ENCODE measurements around the gene SERPINB13.

DNA sequence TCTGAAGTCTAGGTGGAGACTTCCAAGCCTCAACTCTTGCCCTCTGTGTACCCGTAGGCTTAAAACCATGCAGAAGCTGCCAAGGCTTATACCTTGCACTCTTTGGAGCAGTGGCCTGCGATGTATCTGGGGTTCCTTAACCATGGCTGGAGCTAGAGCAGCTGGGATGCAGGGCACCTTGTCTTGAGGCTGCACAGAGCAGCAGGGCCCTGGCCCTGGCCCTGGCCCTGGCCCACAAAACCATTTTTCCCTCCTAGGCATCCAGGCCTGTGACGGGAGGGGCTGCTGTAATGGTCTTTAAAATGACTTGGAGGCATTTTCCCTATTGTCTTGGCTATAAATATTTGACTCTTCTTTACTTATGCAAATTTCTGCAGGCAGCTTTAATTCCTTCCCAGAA lies 37.7 kb downstream of the SERPINB13 start:
- TF ChIP-seq POLR2A (IDR thresholded peaks at IDR 0.05) (no peak), CTCF (IDR thresholded peaks at IDR 0.05) (no peak), POLR2AphosphoS5 (IDR thresholded peaks at IDR 0.05) (no peak), EP300 (IDR thresholded peaks at IDR 0.05) (no peak)
